ENCODE data around the gene ACSF2. TPM values are rescaled to one million over a fixed set of nuclear protein-coding genes. Genes with fewer than 3 reads are reported as not detected.
A peak's percentile ranks its signal among the peaks of the same experiment; 100 is the strongest.

Gene ACSF2
- total and polyA plus RNA-seq, 2 of the 13 experiments (the other 11 are each of a cell fraction or from before 2014, with no cell fraction given) = 87.3 to 109 TPM

- Histone ChIP-seq H3K79me2 (ENCODE audit: insufficient read depth, low read length) (peaks cover 22% of the 10 kb centered on the region), H3K9me3 (ENCODE audit: low read length) (no peaks in the 10 kb centered on the region)
Measured at GRCh38 chr17:50389534-50389933, 36.5 kb upstream of the ACSF2 start.

DNA sequence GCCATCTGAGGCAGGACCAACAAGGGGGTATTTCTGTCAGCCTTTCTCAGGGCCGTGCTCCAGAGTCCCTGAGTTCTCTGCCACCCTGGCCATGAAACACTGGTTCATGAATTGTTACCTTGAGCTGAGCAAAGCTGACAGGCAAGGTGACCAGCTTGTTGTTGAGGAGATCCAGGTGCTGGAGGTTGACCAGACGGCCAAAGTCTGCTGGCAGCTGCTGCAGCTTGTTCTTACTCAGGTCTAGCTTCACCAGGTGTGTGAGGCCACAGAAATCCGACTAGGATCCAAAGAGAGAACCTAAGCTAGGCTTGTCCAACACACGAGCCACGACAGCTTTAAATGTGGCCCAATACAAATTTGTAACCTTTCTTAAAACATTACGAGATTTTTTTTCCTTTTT, 33.4 kb upstream of the ACSF2 start:
- CTCF ChIA-PET (ENCODE audit: low intra/inter-chr PET ratio, low total read pairs) = no interaction called here
- Histone ChIP-seq H3K4me2 (ENCODE audit: low read depth, low read length) (no peak overlapping the region), H3K9ac (ENCODE audit: insufficient read depth, low read depth, low read length) (no peak overlapping the region), H3K4me1 (ENCODE audit: insufficient read depth, low read length) (peaks cover 23% of the 10 kb centered on the region), H4K20me1 (ENCODE audit: insufficient read depth, low read length) (peaks cover 15% of the 10 kb centered on the region; the same call in 1 of the 2 replicates), H3K9me3 (ENCODE audit: low read length) (no peaks in the 10 kb centered on the region), H3K27ac (ENCODE audit: extremely low read length, insufficient read depth, low read length) (no peak overlapping the region), H3K4me3 (replicated peaks in 1 of 3; ENCODE audit: insufficient read depth in 1 of 3, low read depth in 2 of 3, low read length in 3 of 3) (no peak overlapping the region), H3K27me3 (ENCODE audit: control insufficient read depth in 1 of 2, insufficient read depth in 2 of 2, low read length in 2 of 2) (peaks cover 0 to 3% of the 10 kb centered on the region in 2 experiments; a peak in 1 of 5 replicates), H2AFZ (ENCODE audit: low read length) (no peak overlapping the region), H3K36me3 (replicated peaks in 1 of 2; ENCODE audit: control insufficient read depth in 1 of 2, insufficient read depth in 2 of 2, low read length in 2 of 2) (peaks cover 42 to 71% of the 10 kb centered on the region in 2 experiments), H3K79me2 (ENCODE audit: insufficient read depth, low read length) (peaks cover 50% of the 10 kb centered on the region)
- no peak for DNase-seq (ENCODE audit: low spot score)
- no TSS peak for BruUV-seq (replicated peaks)
- POLR2A ChIA-PET = interaction anchor here (1.0 to 2.5 kb wide), 2 partner anchors 11 to 12 kb away, joined by 3 to 6 read pairs; no protein-coding TSS in a partner anchor
- ATAC-seq = no peak
- no peak for TF ChIP-seq ONECUT2 (CRISPR knock-in tag; IDR thresholded peaks at IDR 0.05)
- 0 out of 2 replicates have a peak, but pooled peaks have one; percentile 21 for TF ChIP-seq SP4 (CRISPR knock-in tag; IDR thresholded peaks at IDR 0.05)
- intact Hi-C loops (cut with micrococcal nuclease; ENCODE audit: unreplicated experiment) = no loop called here
- 99% methylated on average over 6 of the region's 6 CpGs for WGBS (ENCODE audit: low lambda C conversion rate)
- no peak for FAIRE-seq
- in situ Hi-C loops (cut with HindIII; ENCODE audit: extremely low pct_ligation_motif_present, low pct_unique_long_range_greater_than_20kb) = no loop called here

More at GRCh38 chr17:50389534-50389933, 36.5 kb upstream of the ACSF2 start:
- ChIA-PET POLR2A (interaction anchor here (0.7 to 4.7 kb wide), 5 partner anchors 8 to 40 kb away, joined by 3 to 19 read pairs (median 4); partner anchors contain the start of gene LRRC59), CTCF (ENCODE audit: low intra/inter-chr PET ratio, low total read pairs) (no interaction called here)
- in situ Hi-C loops (cut with HindIII; ENCODE audit: extremely low pct_ligation_motif_present, low pct_unique_long_range_greater_than_20kb) (no loop called here), intact Hi-C loops (cut with micrococcal nuclease; ENCODE audit: unreplicated experiment) (no loop called here)
- no TSS peak for BruUV-seq (replicated peaks)
- no peak for FAIRE-seq
- WGBS (ENCODE audit: low lambda C conversion rate) = 98% methylated on average over 6 of the region's 6 CpGs
- Histone ChIP-seq H3K9ac (ENCODE audit: insufficient read depth, low read depth, low read length) (no peak overlapping the region), H2AFZ (ENCODE audit: low read length) (no peak overlapping the region), H3K4me2 (ENCODE audit: low read depth, low read length) (no peak overlapping the region), H3K27ac (ENCODE audit: extremely low read length, insufficient read depth, low read length) (no peak overlapping the region), H3K27me3 (ENCODE audit: control insufficient read depth in 1 of 2, insufficient read depth in 2 of 2, low read length in 2 of 2) (no peaks in the 10 kb centered on the region), H3K4me1 (ENCODE audit: insufficient read depth, low read length) (peaks cover 7% of the 10 kb centered on the region), H3K36me3 (replicated peaks in 1 of 2; ENCODE audit: control insufficient read depth in 1 of 2, insufficient read depth in 2 of 2, low read length in 2 of 2) (peaks cover 60 to 94% of the 10 kb centered on the region in 2 experiments), H3K4me3 (replicated peaks in 1 of 3; ENCODE audit: insufficient read depth in 1 of 3, low read depth in 2 of 3, low read length in 3 of 3) (no peak overlapping the region), H4K20me1 (ENCODE audit: insufficient read depth, low read length) (no peaks in the 10 kb centered on the region)
- no peak for ATAC-seq
- DNase-seq (ENCODE audit: low spot score) = no peak
- 0 out of 2 replicates have a peak, but pooled peaks have one; percentile 9 for TF ChIP-seq POLR2AphosphoS5 (IDR thresholded peaks at IDR 0.05; ENCODE audit: low read depth, low read length)
- no peak for TF ChIP-seq SMAD1 (CRISPR knock-in tag; IDR thresholded peaks at IDR 0.05; ENCODE audit: borderline replicate concordance, low read depth)
- TF ChIP-seq ZNF850 (CRISPR knock-in tag; conservative IDR thresholded peaks at IDR 0.05) = no peak
- TF ChIP-seq TMF1 (CRISPR knock-in tag; IDR thresholded peaks at IDR 0.05; ENCODE audit: low read depth) = no peak
- TF ChIP-seq THYN1 (CRISPR knock-in tag; IDR thresholded peaks at IDR 0.05; ENCODE audit: borderline replicate concordance, low read depth) = no peak

All from HepG2 (cell line).